K562 (cell line): ENCODE data around the gene GNAZ. TPM values are rescaled to one million over a fixed set of nuclear protein-coding genes. Genes with fewer than 3 reads are reported as not detected.
A peak's percentile ranks its signal among the peaks of the same experiment; 100 is the strongest.

Experiments used
- CREBBP ChIP-seq: IDR thresholded peaks from one replicate; pipeline ENCODE4 v1.6.1; 2012; ENCODE audit warnings: low read depth, mild to moderate bottlenecking, control low read depth, inconsistent platforms, low read length
- DPF2 ChIP-seq: fragments of 450-650 bp; IDR thresholded peaks from 2 replicates; pipeline ENCODE4 v1.6.1; 2016
- FOSL1 ChIP-seq: fragments of 200-800 bp; sonication (Bioruptor generic); conservative IDR thresholded peaks from 2 replicates; pipeline ENCODE4 v1.6.1; 2016; ENCODE audit warnings: missing genetic modification characterization, missing compliant biosample characterization
- PCBP1 ChIP-seq: fragments of 200-400 bp; formaldehyde crosslinking; IDR thresholded peaks from 2 replicates; pipeline ENCODE4 v1.6.1; 2018; ENCODE audit warnings: mild to moderate bottlenecking, low read depth, low read length; ENCODE audit not compliant: poor library complexity, severe bottlenecking
- PCBP2 ChIP-seq: fragments of 200-400 bp; formaldehyde crosslinking; IDR thresholded peaks from 2 replicates; pipeline ENCODE4 v1.6.1; 2018; ENCODE audit warnings: low read length, low read depth, mild to moderate bottlenecking, moderate library complexity; ENCODE audit not compliant: poor library complexity, severe bottlenecking
- POLR2AphosphoS5 ChIP-seq: IDR thresholded peaks from 2 replicates; pipeline ENCODE4 v1.6.1; 2011; ENCODE audit warnings: mild to moderate bottlenecking, low read depth, low read length, moderate library complexity; ENCODE audit not compliant: control insufficient read depth, insufficient read depth
- RBM25 ChIP-seq: fragments of 200-400 bp; formaldehyde crosslinking; IDR thresholded peaks from 2 replicates; pipeline ENCODE4 v1.6.1; 2018; ENCODE audit warnings: low read length, low read depth, moderate library complexity; ENCODE audit not compliant: severe bottlenecking
- ZBTB17 ChIP-seq: fragments of 450-650 bp; formaldehyde crosslinking; IDR thresholded peaks from 2 replicates; pipeline ENCODE4 v1.4.0; 2020; ENCODE audit warnings: mild to moderate bottlenecking
- ZKSCAN1 ChIP-seq: fragments of 150-350 bp; IDR thresholded peaks from 2 replicates; pipeline ENCODE4 v1.6.1; 2016; ENCODE audit warnings: low read depth, low read length
- ZNF197 ChIP-seq: fragments of 200-800 bp; sonication (Bioruptor generic); IDR thresholded peaks from 2 replicates; pipeline ENCODE4 v1.6.1; 2016; ENCODE audit warnings: low read depth, missing genetic modification characterization, missing compliant biosample characterization
- ZNF395 ChIP-seq: fragments of 200-800 bp; sonication (Bioruptor generic); IDR thresholded peaks from 2 replicates; pipeline ENCODE4 v1.6.1; 2017; ENCODE audit warnings: missing genetic modification characterization, missing compliant biosample characterization
- ZNF695 ChIP-seq: fragments of 450-650 bp; formaldehyde crosslinking; IDR thresholded peaks from 2 replicates; pipeline ENCODE4 v1.4.0; 2020; ENCODE audit warnings: mild to moderate bottlenecking, moderate library complexity
- polyA plus RNA-seq, 8 experiments: library from polyadenylated mRNA; depleted of rRNA in 4 of 8; stranded (reverse) in 5 of 8; unstranded in 3 of 8; fragments of >200 nt; fragmentation: Nextera tagmentation in 2 of 8; fragmentation: Illumina TruSeq in 1 of 8; extraction: Ambion mirVana in 2 of 8; extraction: Trizol in 1 of 8; gene quantifications; 2 replicates each; pipeline versions ENCODE4 v1.2.1 to v1.2.3, GENCODE V29; 2011 to 2014; ENCODE audit warnings: inconsistent platforms in 1 of 8, missing spikeins in 1 of 8
- total RNA-seq, 7 experiments: library from RNA; depleted of rRNA in 6 of 7; stranded (reverse); fragments of >200 nt in 6 of 7; fragmentation: Illumina TruSeq in 2 of 7; extraction: Trizol in 2 of 7; gene quantifications; 2 replicates each; pipeline versions ENCODE4 v1.2.1 to v1.2.3, GENCODE V29; 2011 to 2021; ENCODE audit warnings: low replicate concordance in 1 of 7
- TF ChIP-seq, protein P1 (sequence below): sonication (generic); formaldehyde crosslinking; IDR thresholded peaks from 2 replicates; pipeline ENCODE4 v1.8.0; 2022; ENCODE audit warnings: mild to moderate bottlenecking, missing genetic modification reagents
- TF ChIP-seq, protein P2 (sequence below), 2 experiments: IDR thresholded peaks; 2 replicates each; pipeline ENCODE4 v1.6.1; 2012; ENCODE audit warnings: improper control_type of control experiment in 2 of 2, low read depth in 2 of 2, low read length in 2 of 2, borderline replicate concordance in 1 of 2
- TF ChIP-seq, protein P3 (sequence below): fragments of 200-400 bp; formaldehyde crosslinking; IDR thresholded peaks from 2 replicates; pipeline ENCODE4 v1.6.1; 2017; ENCODE audit warnings: mild to moderate bottlenecking, low read depth, low read length, moderate library complexity
- TF ChIP-seq, protein P4 (sequence below): fragments of 250-450 bp; sonication (Bioruptor Pico); IDR thresholded peaks from 2 replicates; pipeline ENCODE4 v1.8.0; 2021; ENCODE audit warnings: moderate library complexity, mild to moderate bottlenecking, inconsistent platforms
- TF ChIP-seq, protein P5 (sequence below): IDR thresholded peaks from 2 replicates; pipeline ENCODE4 v1.6.1; 2011; ENCODE audit warnings: borderline replicate concordance, low read depth, mild to moderate bottlenecking, moderate library complexity, low read length; ENCODE audit not compliant: insufficient read depth, poor library complexity, severe bottlenecking

Gene GNAZ
- total and polyA plus RNA-seq, 9 of the 15 experiments (the other 6 are each of a cell fraction or from before 2014, with no cell fraction given) = 0.04 to 0.22 (median 0.13) TPM; not detected in 3

DNA sequence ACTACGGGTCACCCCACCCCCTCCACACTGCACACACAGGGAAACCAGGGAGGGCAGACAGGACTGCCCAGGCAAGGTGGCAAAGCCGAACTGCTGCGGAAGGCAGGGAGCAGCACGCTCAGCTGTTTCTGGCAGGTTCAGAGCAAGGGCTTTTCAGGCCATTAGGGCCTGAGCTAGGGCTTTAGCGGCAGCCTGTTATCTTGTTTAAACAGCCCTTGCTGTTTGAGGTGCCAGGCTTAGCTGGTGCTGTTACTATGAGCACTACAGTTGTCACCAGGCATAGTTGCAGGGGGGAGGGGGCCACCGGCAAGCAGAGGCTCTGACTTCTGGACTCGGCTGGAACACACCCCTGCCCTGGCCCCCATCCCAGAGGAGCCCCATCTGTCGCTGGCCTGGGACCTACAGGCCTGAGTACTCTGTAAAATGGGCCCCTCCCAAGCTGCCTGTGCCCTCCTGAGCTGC, 36.6 kb downstream of the GNAZ start (continued):
- TF ChIP-seq ZNF395 (CRISPR knock-in tag) = no peak
- TF ChIP-seq PCBP2 = no peak
- TF ChIP-seq CREBBP = no peak
- TF ChIP-seq ZKSCAN1 = peak; percentile 37; the same call in 1 of the 2 replicates
- TF ChIP-seq, protein P1, sequence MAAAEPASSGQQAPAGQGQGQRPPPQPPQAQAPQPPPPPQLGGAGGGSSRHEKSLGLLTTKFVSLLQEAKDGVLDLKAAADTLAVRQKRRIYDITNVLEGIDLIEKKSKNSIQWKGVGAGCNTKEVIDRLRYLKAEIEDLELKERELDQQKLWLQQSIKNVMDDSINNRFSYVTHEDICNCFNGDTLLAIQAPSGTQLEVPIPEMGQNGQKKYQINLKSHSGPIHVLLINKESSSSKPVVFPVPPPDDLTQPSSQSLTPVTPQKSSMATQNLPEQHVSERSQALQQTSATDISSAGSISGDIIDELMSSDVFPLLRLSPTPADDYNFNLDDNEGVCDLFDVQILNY (CRISPR knock-in tag) = no peak
- no peak for TF ChIP-seq ZBTB17 (CRISPR knock-in tag)
- TF ChIP-seq PCBP1 = no peak
- TF ChIP-seq ZNF695 (CRISPR knock-in tag) = no peak
- TF ChIP-seq, protein P2, sequence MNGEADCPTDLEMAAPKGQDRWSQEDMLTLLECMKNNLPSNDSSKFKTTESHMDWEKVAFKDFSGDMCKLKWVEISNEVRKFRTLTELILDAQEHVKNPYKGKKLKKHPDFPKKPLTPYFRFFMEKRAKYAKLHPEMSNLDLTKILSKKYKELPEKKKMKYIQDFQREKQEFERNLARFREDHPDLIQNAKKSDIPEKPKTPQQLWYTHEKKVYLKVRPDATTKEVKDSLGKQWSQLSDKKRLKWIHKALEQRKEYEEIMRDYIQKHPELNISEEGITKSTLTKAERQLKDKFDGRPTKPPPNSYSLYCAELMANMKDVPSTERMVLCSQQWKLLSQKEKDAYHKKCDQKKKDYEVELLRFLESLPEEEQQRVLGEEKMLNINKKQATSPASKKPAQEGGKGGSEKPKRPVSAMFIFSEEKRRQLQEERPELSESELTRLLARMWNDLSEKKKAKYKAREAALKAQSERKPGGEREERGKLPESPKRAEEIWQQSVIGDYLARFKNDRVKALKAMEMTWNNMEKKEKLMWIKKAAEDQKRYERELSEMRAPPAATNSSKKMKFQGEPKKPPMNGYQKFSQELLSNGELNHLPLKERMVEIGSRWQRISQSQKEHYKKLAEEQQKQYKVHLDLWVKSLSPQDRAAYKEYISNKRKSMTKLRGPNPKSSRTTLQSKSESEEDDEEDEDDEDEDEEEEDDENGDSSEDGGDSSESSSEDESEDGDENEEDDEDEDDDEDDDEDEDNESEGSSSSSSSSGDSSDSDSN (IDR thresholded peaks at IDR 0.05; ENCODE audit: borderline replicate concordance in 1 of 2, low read depth in 2 of 2, low read length in 2 of 2) = no peak
- TF ChIP-seq RBM25 = no peak
- TF ChIP-seq, protein P3, sequence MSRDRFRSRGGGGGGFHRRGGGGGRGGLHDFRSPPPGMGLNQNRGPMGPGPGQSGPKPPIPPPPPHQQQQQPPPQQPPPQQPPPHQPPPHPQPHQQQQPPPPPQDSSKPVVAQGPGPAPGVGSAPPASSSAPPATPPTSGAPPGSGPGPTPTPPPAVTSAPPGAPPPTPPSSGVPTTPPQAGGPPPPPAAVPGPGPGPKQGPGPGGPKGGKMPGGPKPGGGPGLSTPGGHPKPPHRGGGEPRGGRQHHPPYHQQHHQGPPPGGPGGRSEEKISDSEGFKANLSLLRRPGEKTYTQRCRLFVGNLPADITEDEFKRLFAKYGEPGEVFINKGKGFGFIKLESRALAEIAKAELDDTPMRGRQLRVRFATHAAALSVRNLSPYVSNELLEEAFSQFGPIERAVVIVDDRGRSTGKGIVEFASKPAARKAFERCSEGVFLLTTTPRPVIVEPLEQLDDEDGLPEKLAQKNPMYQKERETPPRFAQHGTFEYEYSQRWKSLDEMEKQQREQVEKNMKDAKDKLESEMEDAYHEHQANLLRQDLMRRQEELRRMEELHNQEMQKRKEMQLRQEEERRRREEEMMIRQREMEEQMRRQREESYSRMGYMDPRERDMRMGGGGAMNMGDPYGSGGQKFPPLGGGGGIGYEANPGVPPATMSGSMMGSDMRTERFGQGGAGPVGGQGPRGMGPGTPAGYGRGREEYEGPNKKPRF = no peak
- peak; percentile 41; the same call in 1 of the 2 replicates for TF ChIP-seq POLR2AphosphoS5
- TF ChIP-seq, protein P4, sequence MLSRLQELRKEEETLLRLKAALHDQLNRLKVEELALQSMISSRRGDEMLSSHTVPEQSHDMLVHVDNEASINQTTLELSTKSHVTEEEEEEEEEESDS (CRISPR knock-in tag) = no peak
- no peak for TF ChIP-seq DPF2
- no peak for TF ChIP-seq FOSL1 (tag)
- TF ChIP-seq ZNF197 = no peak
- TF ChIP-seq, protein P5, sequence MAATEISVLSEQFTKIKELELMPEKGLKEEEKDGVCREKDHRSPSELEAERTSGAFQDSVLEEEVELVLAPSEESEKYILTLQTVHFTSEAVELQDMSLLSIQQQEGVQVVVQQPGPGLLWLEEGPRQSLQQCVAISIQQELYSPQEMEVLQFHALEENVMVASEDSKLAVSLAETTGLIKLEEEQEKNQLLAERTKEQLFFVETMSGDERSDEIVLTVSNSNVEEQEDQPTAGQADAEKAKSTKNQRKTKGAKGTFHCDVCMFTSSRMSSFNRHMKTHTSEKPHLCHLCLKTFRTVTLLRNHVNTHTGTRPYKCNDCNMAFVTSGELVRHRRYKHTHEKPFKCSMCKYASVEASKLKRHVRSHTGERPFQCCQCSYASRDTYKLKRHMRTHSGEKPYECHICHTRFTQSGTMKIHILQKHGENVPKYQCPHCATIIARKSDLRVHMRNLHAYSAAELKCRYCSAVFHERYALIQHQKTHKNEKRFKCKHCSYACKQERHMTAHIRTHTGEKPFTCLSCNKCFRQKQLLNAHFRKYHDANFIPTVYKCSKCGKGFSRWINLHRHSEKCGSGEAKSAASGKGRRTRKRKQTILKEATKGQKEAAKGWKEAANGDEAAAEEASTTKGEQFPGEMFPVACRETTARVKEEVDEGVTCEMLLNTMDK = no peak
